Astrocyte of the hippocampus (primary cell): ENCODE data around the gene SV2B.

Source experiments
- DNase-seq: peaks from one replicate; pipeline ENCODE4 v3.0.0; 2011; ENCODE audit warnings: low read depth, low spot score

The SV2B gene

GRCh38 chr15:91104111-91104510 lies 4.1 kb downstream of the SV2B start:
- DNase-seq, result no peak

GRCh38 chr15:91108421-91108820 lies 8.4 kb downstream of the SV2B start:
- no peak for DNase-seq

- DNase-seq, result no peak
Measured at GRCh38 chr15:91109885-91110284, 9.8 kb downstream of the SV2B start.

GRCh38 chr15:91110407-91110806 lies 10.3 kb downstream of the SV2B start:
- DNase-seq, result no peak

- no peak for DNase-seq
Measured at GRCh38 chr15:91113030-91113429, 13.0 kb downstream of the SV2B start.

- DNase-seq, result no peak
Measured at GRCh38 chr15:91114301-91114700, 14.2 kb downstream of the SV2B start.

GRCh38 chr15:91116113-91117067 lies 16.3 kb downstream of the SV2B start:
- peak; percentile 23 for DNase-seq

- no peak for DNase-seq
Measured at GRCh38 chr15:91117375-91117774, 17.3 kb downstream of the SV2B start.

- DNase-seq, result no peak
Measured at GRCh38 chr15:91118817-91119590, 18.9 kb downstream of the SV2B start.

- no peak for DNase-seq
Measured at GRCh38 chr15:91122296-91122695, 22.2 kb downstream of the SV2B start.

GRCh38 chr15:91124132-91124531 lies 24.1 kb downstream of the SV2B start:
- no peak for DNase-seq

- DNase-seq, result no peak
Measured at GRCh38 chr15:91125162-91125561, 25.1 kb downstream of the SV2B start.

GRCh38 chr15:91126080-91126479 lies 26.0 kb downstream of the SV2B start:
- no peak for DNase-seq

GRCh38 chr15:91127236-91127955 lies 27.3 kb downstream of the SV2B start:
- DNase-seq, result no peak

GRCh38 chr15:91128016-91128415 lies 28.0 kb downstream of the SV2B start:
- DNase-seq, result no peak

GRCh38 chr15:91129436-91129835 lies 29.4 kb downstream of the SV2B start:
- DNase-seq, result no peak

GRCh38 chr15:91132079-91132478 lies 32.0 kb downstream of the SV2B start:
- DNase-seq, result no peak

- DNase-seq, result no peak
Measured at GRCh38 chr15:91133511-91133910, 33.5 kb downstream of the SV2B start.

GRCh38 chr15:91135201-91136130 lies 35.4 kb downstream of the SV2B start:
- DNase-seq, result no peak

- no peak for DNase-seq
Measured at GRCh38 chr15:91136386-91136923, 36.4 kb downstream of the SV2B start.

GRCh38 chr15:91140601-91141000 lies 40.5 kb downstream of the SV2B start:
- no peak for DNase-seq
